Mesendoderm (in vitro differentiated cells): ENCODE data around the gene OBP2B.
"Not testable (repeated sequence)": the region's sequence is repeated elsewhere in the genome, so short reads cannot be mapped to it uniquely, and the experiment has no call there.

Experiments
- DNase-seq: peaks from one replicate; pipeline ENCODE4 v3.0.0; 2013
- H2AK5ac ChIP-seq: 2 replicates; pipeline ENCODE4 v1.6.1; 2013; ENCODE audit warnings: low read length, inconsistent platforms
- H2BK120ac ChIP-seq: 2 replicates; pipeline ENCODE4 v1.6.1; 2013; ENCODE audit warnings: low read depth, mild to moderate bottlenecking, low read length, moderate library complexity, mixed read lengths
- H2BK15ac ChIP-seq: replicated peaks from 2 replicates; pipeline ENCODE4 v1.6.1; 2013; ENCODE audit warnings: low read depth, mild to moderate bottlenecking, moderate library complexity
- H2BK5ac ChIP-seq: 2 replicates; pipeline ENCODE4 v1.6.1; 2013; ENCODE audit warnings: low read length, inconsistent platforms
- H3K18ac ChIP-seq: 2 replicates; pipeline ENCODE4 v1.6.1; 2013; ENCODE audit warnings: mild to moderate bottlenecking, low read length, mixed read lengths
- H3K23ac ChIP-seq: one replicate; pipeline ENCODE4 v1.6.1; 2013; ENCODE audit warnings: low read length
- H3K27ac ChIP-seq: 2 replicates; pipeline ENCODE4 v1.5.1; 2013; ENCODE audit warnings: low read depth, mild to moderate bottlenecking, inconsistent platforms, low read length, moderate library complexity
- H3K27me3 ChIP-seq: 2 replicates; pipeline ENCODE4 v1.6.1; 2013; ENCODE audit warnings: low read length, control low read depth, mild to moderate bottlenecking, inconsistent platforms; ENCODE audit not compliant: insufficient read depth, poor library complexity
- H3K36me3 ChIP-seq: 2 replicates; pipeline ENCODE4 v1.6.1; 2013; ENCODE audit warnings: low read length, inconsistent platforms; ENCODE audit not compliant: control insufficient read depth, insufficient read depth
- H3K4ac ChIP-seq: one replicate; pipeline ENCODE4 v1.6.1; 2013; ENCODE audit warnings: low read depth, mild to moderate bottlenecking, low read length, moderate library complexity
- H3K4me1 ChIP-seq: 2 replicates; pipeline ENCODE4 v1.6.1; 2013; ENCODE audit warnings: low read depth, low read length, inconsistent platforms; ENCODE audit not compliant: control insufficient read depth
- H3K4me2 ChIP-seq: 2 replicates; pipeline ENCODE4 v1.6.1; 2013; ENCODE audit warnings: low read length
- H3K4me3 ChIP-seq: 2 replicates; pipeline ENCODE4 v1.5.1; 2013; ENCODE audit warnings: mild to moderate bottlenecking, low read length
- H3K56ac ChIP-seq: one replicate; pipeline ENCODE4 v1.6.1; 2013; ENCODE audit warnings: low read length
- H3K79me1 ChIP-seq: 2 replicates; pipeline ENCODE4 v1.6.1; 2013; ENCODE audit warnings: low read length, inconsistent platforms
- H3K79me2 ChIP-seq: 2 replicates; pipeline ENCODE4 v1.6.1; 2013; ENCODE audit warnings: mild to moderate bottlenecking, low read length; ENCODE audit not compliant: control insufficient read depth, insufficient read depth
- H3K9ac ChIP-seq: 2 replicates; pipeline ENCODE4 v1.6.1; 2013; ENCODE audit warnings: low read length, inconsistent platforms
- H4K5ac ChIP-seq: one replicate; pipeline ENCODE4 v1.6.1; 2013; ENCODE audit warnings: low read length
- H4K8ac ChIP-seq: one replicate; pipeline ENCODE4 v1.6.1; 2013; ENCODE audit warnings: low read depth, mild to moderate bottlenecking, control low read depth, low read length, moderate library complexity
- WGBS: extraction: QIAGEN DNeasy Blood & Tissue Kit; methylation state at CpG from one replicate; pipeline ENCODE4 v1.1.7; 2013; ENCODE audit warnings: low lambda C conversion rate, missing lambda C conversion rate; ENCODE audit not compliant: insufficient coverage; ENCODE audit errors: extremely low coverage; 5-methylcytosine and 5-hydroxymethylcytosine counted together

Gene OBP2B

DNA sequence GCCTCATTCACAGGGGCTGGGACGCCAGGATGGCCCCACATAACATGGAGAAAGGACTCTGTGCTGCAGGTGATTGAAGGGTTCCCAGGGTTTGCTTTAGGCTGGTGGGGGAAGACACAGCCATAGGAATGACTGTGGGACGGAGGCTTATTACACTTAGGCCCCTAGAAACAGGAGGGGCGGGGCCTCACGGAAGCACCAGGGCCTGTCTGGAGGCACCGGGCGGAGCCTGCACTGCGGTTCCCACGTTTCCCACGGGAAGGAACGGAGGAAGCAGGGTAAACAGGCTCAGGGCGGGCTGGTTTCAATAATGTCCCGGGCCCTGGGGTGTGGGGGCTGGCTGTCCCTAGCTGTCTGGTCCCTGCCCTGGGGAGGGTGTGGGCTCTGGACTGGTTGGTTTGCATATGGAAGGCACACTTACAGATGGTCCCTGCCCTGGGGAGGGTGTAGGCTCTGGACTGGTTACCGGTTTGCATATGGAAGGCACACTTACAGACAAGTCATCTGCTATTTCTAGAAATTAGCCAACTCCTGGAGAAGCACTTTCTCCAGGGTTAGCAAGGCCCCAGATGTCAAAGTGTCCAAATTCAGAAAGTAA is 14.2 kb upstream of the OBP2B start:
- not testable (repeated sequence) for H3K79me1 ChIP-seq, H3K36me3 ChIP-seq, H3K23ac ChIP-seq, H3K27ac ChIP-seq, H3K4me2 ChIP-seq, H3K4me3 ChIP-seq, H2BK5ac ChIP-seq, H3K4ac ChIP-seq, H4K8ac ChIP-seq, H3K9ac ChIP-seq, H3K27me3 ChIP-seq, H2BK15ac ChIP-seq, H4K5ac ChIP-seq, H3K18ac ChIP-seq, H3K79me2 ChIP-seq, H2BK120ac ChIP-seq, H3K4me1 ChIP-seq, DNase-seq, H2AK5ac ChIP-seq, H3K56ac ChIP-seq
- WGBS, result no CpG with 5 or more reads among the region's 13 CpGs

GRCh38 chr9:133221994-133222393 is 12.9 kb upstream of the OBP2B start:
- not testable (repeated sequence) for H3K9ac ChIP-seq, H3K18ac ChIP-seq, H2BK120ac ChIP-seq, H3K79me2 ChIP-seq, H3K4ac ChIP-seq, H2AK5ac ChIP-seq, H3K27ac ChIP-seq, H3K23ac ChIP-seq, DNase-seq, H3K4me1 ChIP-seq, H2BK5ac ChIP-seq, H3K56ac ChIP-seq, H4K8ac ChIP-seq, H3K79me1 ChIP-seq, H3K27me3 ChIP-seq, H2BK15ac ChIP-seq, H3K36me3 ChIP-seq, H3K4me3 ChIP-seq, H3K4me2 ChIP-seq, H4K5ac ChIP-seq
- WGBS, result no CpG with 5 or more reads among the region's 12 CpGs

DNA sequence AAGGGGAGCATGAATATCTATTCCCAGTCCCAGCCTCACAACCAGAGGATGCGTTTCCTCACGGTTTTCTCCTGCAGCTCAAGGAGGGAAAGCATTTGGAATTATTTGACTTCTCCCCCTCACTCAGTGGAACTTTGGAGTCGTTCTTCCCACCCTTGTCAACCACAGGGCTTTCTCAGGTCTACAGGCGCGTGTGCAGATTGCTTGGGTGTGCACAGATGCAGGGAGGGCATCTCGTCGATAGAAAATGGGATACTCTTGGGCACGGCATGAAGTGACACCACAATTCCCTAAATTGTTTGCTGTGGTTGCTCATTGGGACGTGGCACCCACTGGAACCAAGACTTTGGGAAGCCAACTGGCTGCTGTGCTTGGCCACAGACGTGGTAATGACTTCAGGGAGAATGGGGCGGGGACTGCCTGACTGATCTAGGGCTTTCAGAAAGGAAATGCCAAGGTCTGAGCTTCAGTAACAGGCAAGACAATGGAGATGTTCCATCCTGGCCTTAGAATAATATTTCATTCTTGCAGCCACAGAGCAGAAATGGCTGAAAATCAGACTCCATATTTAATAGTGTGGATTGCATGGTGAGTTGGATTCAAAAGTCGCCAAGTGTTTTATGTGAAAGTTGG is 12.2 kb upstream of the OBP2B start:
- no peak overlapping the region for H2BK15ac ChIP-seq
- H3K36me3 ChIP-seq, result no peaks in the 10 kb centered on the region
- H3K56ac ChIP-seq, result no peak overlapping the region
- H3K4ac ChIP-seq, result no peak overlapping the region
- H3K79me2 ChIP-seq, result no peaks in the 10 kb centered on the region
- no peaks in the 10 kb centered on the region for H3K27me3 ChIP-seq
- H3K4me1 ChIP-seq, result no peaks in the 10 kb centered on the region
- H4K5ac ChIP-seq, result no peak overlapping the region
- no peak overlapping the region for H2AK5ac ChIP-seq
- H3K23ac ChIP-seq, result no peak overlapping the region
- no peak overlapping the region for H4K8ac ChIP-seq
- no peak for DNase-seq
- H3K79me1 ChIP-seq, result no peaks in the 10 kb centered on the region
- no CpG with 5 or more reads among the region's 12 CpGs for WGBS
- no peak overlapping the region for H3K9ac ChIP-seq
- no peak overlapping the region for H2BK5ac ChIP-seq
- H3K4me3 ChIP-seq, result no peak overlapping the region
- H3K4me2 ChIP-seq, result no peak overlapping the region
- no peak overlapping the region for H2BK120ac ChIP-seq
- no peak overlapping the region for H3K18ac ChIP-seq
- H3K27ac ChIP-seq, result no peak overlapping the region

- not testable (repeated sequence) for H3K27me3 ChIP-seq, H3K9ac ChIP-seq, H3K4ac ChIP-seq, H3K79me1 ChIP-seq, H3K4me3 ChIP-seq, H3K18ac ChIP-seq, H4K8ac ChIP-seq, H3K79me2 ChIP-seq, DNase-seq, H2AK5ac ChIP-seq, H3K27ac ChIP-seq, H2BK120ac ChIP-seq, H3K4me1 ChIP-seq, H4K5ac ChIP-seq, H3K23ac ChIP-seq, H3K36me3 ChIP-seq, H3K56ac ChIP-seq, H2BK15ac ChIP-seq, H2BK5ac ChIP-seq, H3K4me2 ChIP-seq
- no CpG with 5 or more reads among the region's 19 CpGs for WGBS
Measured at GRCh38 chr9:133218049-133218975, 9.3 kb upstream of the OBP2B start.

DNA sequence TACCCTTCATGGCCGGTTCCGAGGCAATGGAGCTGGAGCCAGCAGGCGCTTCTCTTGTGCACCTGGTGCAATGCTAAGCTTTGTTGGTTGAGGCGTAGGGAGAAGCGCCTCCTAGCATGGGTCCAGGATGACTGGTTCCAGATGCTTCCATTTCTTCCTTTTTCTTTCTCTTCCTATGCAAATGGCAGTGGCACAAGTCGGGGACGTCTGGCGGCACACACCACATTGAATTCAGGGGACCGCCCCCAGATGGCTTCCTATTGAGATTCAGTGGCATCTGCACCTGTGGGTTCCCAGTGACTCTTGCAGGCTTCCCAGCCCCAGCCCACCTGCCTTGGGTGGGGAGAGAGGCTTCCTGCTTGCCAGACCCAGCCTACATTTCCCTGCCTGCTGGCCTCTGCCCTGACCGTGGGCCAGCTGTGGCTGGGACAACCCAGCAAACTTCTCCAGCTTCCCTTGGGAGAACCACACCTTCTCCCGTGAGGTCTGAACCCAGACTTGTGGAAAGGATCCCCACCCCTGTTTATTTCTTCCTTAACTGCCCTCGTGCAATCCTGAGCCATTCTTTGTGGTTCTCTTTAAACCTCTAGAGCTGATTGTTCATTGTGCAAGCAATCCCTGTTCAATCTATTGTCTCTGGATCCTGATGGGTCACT is 8.4 kb upstream of the OBP2B start:
- H3K79me1 ChIP-seq, H4K8ac ChIP-seq, H3K4ac ChIP-seq, H2BK5ac ChIP-seq, DNase-seq, H3K4me1 ChIP-seq, H3K9ac ChIP-seq, H4K5ac ChIP-seq, H3K79me2 ChIP-seq, H3K36me3 ChIP-seq, H2AK5ac ChIP-seq, H2BK120ac ChIP-seq, H3K4me2 ChIP-seq, H3K4me3 ChIP-seq, H3K23ac ChIP-seq, H3K27me3 ChIP-seq, H3K56ac ChIP-seq, H3K18ac ChIP-seq, H2BK15ac ChIP-seq, H3K27ac ChIP-seq: not testable (repeated sequence)
- WGBS, result no CpG with 5 or more reads among the region's 12 CpGs
